CD4-positive, alpha-beta T cell treated with Interleukin-2 at 100 ng/mL for 4 hours (primary cell): ENCODE measurements around the gene BFSP1.

Source experiments
- DNase-seq: peaks from one replicate; pipeline ENCODE4 v3.0.0-alpha.2; 2020; ENCODE audit warnings: low spot score

BFSP1 gene

GRCh38 chr20:17461941-17462340 lies 69.2 kb downstream of the BFSP1 start:
- DNase-seq, result no peak

GRCh38 chr20:17460119-17460518 lies 71.1 kb downstream of the BFSP1 start:
- no peak for DNase-seq

GRCh38 chr20:17457588-17458190 lies 73.5 kb downstream of the BFSP1 start:
- no peak for DNase-seq

GRCh38 chr20:17457079-17457478 lies 74.1 kb downstream of the BFSP1 start:
- DNase-seq, result no peak

GRCh38 chr20:17456279-17456678 lies 74.9 kb downstream of the BFSP1 start:
- DNase-seq, result no peak

GRCh38 chr20:17453592-17453991 lies 77.6 kb downstream of the BFSP1 start:
- no peak for DNase-seq

- no peak for DNase-seq
Observed at GRCh38 chr20:17452441-17452840, 78.7 kb downstream of the BFSP1 start.

GRCh38 chr20:17449031-17449430 lies 82.1 kb downstream of the BFSP1 start:
- DNase-seq, result no peak

- DNase-seq, result no peak
Observed at GRCh38 chr20:17448071-17448470, 83.1 kb downstream of the BFSP1 start.

- DNase-seq, result no peak
Observed at GRCh38 chr20:17446171-17446570, 85.0 kb downstream of the BFSP1 start.

GRCh38 chr20:17445543-17445942 lies 85.6 kb downstream of the BFSP1 start:
- no peak for DNase-seq

GRCh38 chr20:17444091-17444490 lies 87.1 kb downstream of the BFSP1 start:
- no peak for DNase-seq
